Measurements from ENCODE around the gene VAMP4. TPM values are rescaled to one million over a fixed set of nuclear protein-coding genes. Genes with fewer than 3 reads are reported as not detected.

Gene VAMP4
- total RNA-seq, 1 donor = 7.6 TPM

- no peaks in the 10 kb centered on the region for H4K20me1 ChIP-seq (ENCODE audit: insufficient read depth, low read length)
- no peaks in the 10 kb centered on the region for H3K27me3 ChIP-seq (ENCODE audit: insufficient read depth, low read length)
- H3K79me2 ChIP-seq (ENCODE audit: insufficient read depth, low read length) = peaks cover 19% of the 10 kb centered on the region
- H3K4me3 ChIP-seq (ENCODE audit: insufficient read depth, low read length) = no peak overlapping the region
- H3K4me2 ChIP-seq (ENCODE audit: insufficient read depth, low read length) = no peak overlapping the region
- H3K36me3 ChIP-seq (ENCODE audit: insufficient read depth, low read length) = peaks cover 3% of the 10 kb centered on the region
- peaks cover 28% of the 10 kb centered on the region for H3K4me1 ChIP-seq (ENCODE audit: insufficient read depth, low read length)
- no peak for DNase-seq (ENCODE audit: insufficient read length, low spot score, missing footprints)
- TF ChIP-seq, protein P1, sequence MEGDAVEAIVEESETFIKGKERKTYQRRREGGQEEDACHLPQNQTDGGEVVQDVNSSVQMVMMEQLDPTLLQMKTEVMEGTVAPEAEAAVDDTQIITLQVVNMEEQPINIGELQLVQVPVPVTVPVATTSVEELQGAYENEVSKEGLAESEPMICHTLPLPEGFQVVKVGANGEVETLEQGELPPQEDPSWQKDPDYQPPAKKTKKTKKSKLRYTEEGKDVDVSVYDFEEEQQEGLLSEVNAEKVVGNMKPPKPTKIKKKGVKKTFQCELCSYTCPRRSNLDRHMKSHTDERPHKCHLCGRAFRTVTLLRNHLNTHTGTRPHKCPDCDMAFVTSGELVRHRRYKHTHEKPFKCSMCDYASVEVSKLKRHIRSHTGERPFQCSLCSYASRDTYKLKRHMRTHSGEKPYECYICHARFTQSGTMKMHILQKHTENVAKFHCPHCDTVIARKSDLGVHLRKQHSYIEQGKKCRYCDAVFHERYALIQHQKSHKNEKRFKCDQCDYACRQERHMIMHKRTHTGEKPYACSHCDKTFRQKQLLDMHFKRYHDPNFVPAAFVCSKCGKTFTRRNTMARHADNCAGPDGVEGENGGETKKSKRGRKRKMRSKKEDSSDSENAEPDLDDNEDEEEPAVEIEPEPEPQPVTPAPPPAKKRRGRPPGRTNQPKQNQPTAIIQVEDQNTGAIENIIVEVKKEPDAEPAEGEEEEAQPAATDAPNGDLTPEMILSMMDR (IDR thresholded peaks at IDR 0.05; ENCODE audit: extremely low read depth, low read depth, low read length) = no peak
- H3K9me3 ChIP-seq (ENCODE audit: low read depth, low read length) = no peaks in the 10 kb centered on the region
- no peak overlapping the region for H3K27ac ChIP-seq (ENCODE audit: low read depth, low read length)
- H2AFZ ChIP-seq (ENCODE audit: low read length) = no peak overlapping the region
Observed at GRCh38 chr1:171718216-171718615, 23.6 kb downstream of the VAMP4 start.

- Histone ChIP-seq H3K4me1 (ENCODE audit: insufficient read depth, low read length) (peaks cover 28% of the 10 kb centered on the region), H3K4me3 (ENCODE audit: insufficient read depth, low read length) (no peak overlapping the region), H3K36me3 (ENCODE audit: insufficient read depth, low read length) (peaks cover 3% of the 10 kb centered on the region), H4K20me1 (ENCODE audit: insufficient read depth, low read length) (no peaks in the 10 kb centered on the region), H2AFZ (ENCODE audit: low read length) (no peak overlapping the region), H3K4me2 (ENCODE audit: insufficient read depth, low read length) (no peak overlapping the region), H3K79me2 (ENCODE audit: insufficient read depth, low read length) (peaks cover 14% of the 10 kb centered on the region), H3K9me3 (ENCODE audit: low read depth, low read length) (no peaks in the 10 kb centered on the region), H3K27ac (ENCODE audit: low read depth, low read length) (no peak overlapping the region), H3K27me3 (ENCODE audit: insufficient read depth, low read length) (no peaks in the 10 kb centered on the region)
- no peak for DNase-seq (ENCODE audit: insufficient read length, low spot score, missing footprints)
- TF ChIP-seq, protein P1 (IDR thresholded peaks at IDR 0.05; ENCODE audit: extremely low read depth, low read depth, low read length) = no peak
Observed at GRCh38 chr1:171717062-171717718, 24.7 kb downstream of the VAMP4 start.

- Histone ChIP-seq H3K4me3 (ENCODE audit: insufficient read depth, low read length) (no peak overlapping the region), H2AFZ (ENCODE audit: low read length) (no peak overlapping the region), H3K36me3 (ENCODE audit: insufficient read depth, low read length) (peaks cover 3% of the 10 kb centered on the region), H4K20me1 (ENCODE audit: insufficient read depth, low read length) (no peaks in the 10 kb centered on the region), H3K4me2 (ENCODE audit: insufficient read depth, low read length) (no peak overlapping the region), H3K27me3 (ENCODE audit: insufficient read depth, low read length) (no peaks in the 10 kb centered on the region), H3K27ac (ENCODE audit: low read depth, low read length) (no peak overlapping the region), H3K9me3 (ENCODE audit: low read depth, low read length) (no peaks in the 10 kb centered on the region), H3K79me2 (ENCODE audit: insufficient read depth, low read length) (peaks cover 14% of the 10 kb centered on the region), H3K4me1 (ENCODE audit: insufficient read depth, low read length) (peaks cover 28% of the 10 kb centered on the region)
- no peak for DNase-seq (ENCODE audit: insufficient read length, low spot score, missing footprints)
- TF ChIP-seq, protein P1 (IDR thresholded peaks at IDR 0.05; ENCODE audit: extremely low read depth, low read depth, low read length) = no peak
Observed at GRCh38 chr1:171716616-171717015, 25.2 kb downstream of the VAMP4 start.

- H3K4me2 ChIP-seq (ENCODE audit: insufficient read depth, low read length) = no peak overlapping the region
- DNase-seq (ENCODE audit: insufficient read length, low spot score, missing footprints) = no peak
- TF ChIP-seq, protein P1 (IDR thresholded peaks at IDR 0.05; ENCODE audit: extremely low read depth, low read depth, low read length) = peak; percentile 54
Observed at GRCh38 chr1:171715813-171716251, 26.0 kb downstream of the VAMP4 start.

More at GRCh38 chr1:171715813-171716251, 26.0 kb downstream of the VAMP4 start:
- Histone ChIP-seq H3K36me3 (ENCODE audit: insufficient read depth, low read length) (peaks cover 3% of the 10 kb centered on the region), H2AFZ (ENCODE audit: low read length) (no peak overlapping the region), H4K20me1 (ENCODE audit: insufficient read depth, low read length) (no peaks in the 10 kb centered on the region), H3K27me3 (ENCODE audit: insufficient read depth, low read length) (no peaks in the 10 kb centered on the region), H3K9me3 (ENCODE audit: low read depth, low read length) (no peaks in the 10 kb centered on the region), H3K27ac (ENCODE audit: low read depth, low read length) (no peak overlapping the region), H3K79me2 (ENCODE audit: insufficient read depth, low read length) (peaks cover 8% of the 10 kb centered on the region), H3K4me1 (ENCODE audit: insufficient read depth, low read length) (peaks cover 28% of the 10 kb centered on the region), H3K4me3 (ENCODE audit: insufficient read depth, low read length) (no peak overlapping the region)

All from osteoblast (primary cell).